ENCODE results near the gene ANTXR2.

ANTXR2 gene

GRCh38 chr4:79875344-79875899 is 197.6 kb downstream of the ANTXR2 start:
- no peak for DNase-seq (ENCODE audit: extremely low spot score)
- ChIA-PET CTCF (no interaction called here), POLR2A (no interaction called here)
- TF ChIP-seq CTCF (IDR thresholded peaks at IDR 0.05; ENCODE audit: control extremely low read depth, extremely low read depth, low read depth, missing control alignments), result no peak

- POLR2A ChIA-PET, result no interaction called here
- CTCF ChIA-PET, result interaction anchor here (1.2 kb wide), 1 partner anchor 9 kb away, joined by 3 read pairs; no protein-coding TSS in a partner anchor
- no peak for TF ChIP-seq CTCF (IDR thresholded peaks at IDR 0.05; ENCODE audit: control extremely low read depth, extremely low read depth, low read depth, missing control alignments)
- no peak for DNase-seq (ENCODE audit: extremely low spot score)
Observed at GRCh38 chr4:79874197-79874596, 198.8 kb downstream of the ANTXR2 start.

- no peak for TF ChIP-seq CTCF (IDR thresholded peaks at IDR 0.05; ENCODE audit: control extremely low read depth, extremely low read depth, low read depth, missing control alignments)
- DNase-seq (ENCODE audit: extremely low spot score), result no peak
- CTCF ChIA-PET, result no interaction called here
- POLR2A ChIA-PET, result no interaction called here
Observed at GRCh38 chr4:79872738-79873137, 200.3 kb downstream of the ANTXR2 start.

GRCh38 chr4:79871961-79872360 is 201.1 kb downstream of the ANTXR2 start:
- DNase-seq (ENCODE audit: extremely low spot score), result no peak
- ChIA-PET POLR2A (no interaction called here), CTCF (no interaction called here)
- TF ChIP-seq CTCF (IDR thresholded peaks at IDR 0.05; ENCODE audit: control extremely low read depth, extremely low read depth, low read depth, missing control alignments), result no peak

GRCh38 chr4:79869597-79870237 is 203.3 kb downstream of the ANTXR2 start:
- CTCF ChIA-PET, result interaction anchor here (0.8 to 1.2 kb wide), 3 partner anchors 14 to 26 kb away, joined by 3 read pairs; no protein-coding TSS in a partner anchor
- DNase-seq (ENCODE audit: extremely low spot score), result no peak
- POLR2A ChIA-PET, result no interaction called here
- TF ChIP-seq CTCF (IDR thresholded peaks at IDR 0.05; ENCODE audit: control extremely low read depth, extremely low read depth, low read depth, missing control alignments), result no peak

- no peak for DNase-seq (ENCODE audit: extremely low spot score)
- CTCF ChIA-PET, result interaction anchor here (0.9 kb wide), 1 partner anchor 9 kb away, joined by 3 read pairs; no protein-coding TSS in a partner anchor
- POLR2A ChIA-PET, result no interaction called here
- no peak for TF ChIP-seq CTCF (IDR thresholded peaks at IDR 0.05; ENCODE audit: control extremely low read depth, extremely low read depth, low read depth, missing control alignments)
Observed at GRCh38 chr4:79865201-79865597, 207.8 kb downstream of the ANTXR2 start.
